Spleen (tissue), 11 donors: ENCODE data around the gene FOXK1. TPM values are rescaled to one million over a fixed set of nuclear protein-coding genes. Genes with fewer than 3 reads are reported as not detected.

Experiments used
- DNase-seq: peaks from one replicate; pipeline ENCODE4 v3.0.0-alpha.2; 2020
- H3K27ac ChIP-seq, 8 donors: fragments of 200-600 bp; sonication (generic) in 7 of 8; 1 replicate in 4 of 8; 2 replicates in 4 of 8; pipeline versions ENCODE4 v1.5.0 to v1.8.0; 2016 to 2021; ENCODE audit warnings: inconsistent platforms in 4 of 8, mild to moderate bottlenecking in 4 of 8, moderate library complexity in 1 of 8
- H3K27me3 ChIP-seq, 7 donors: fragments of 200-600 bp; sonication (generic) in 6 of 7; replicated peaks in 1 of 7; 1 replicate in 4 of 7; 2 replicates in 3 of 7; pipeline versions ENCODE4 v1.5.0 to v1.8.0; 2016 to 2021; ENCODE audit warnings: inconsistent platforms in 3 of 7, mild to moderate bottlenecking in 1 of 7
- H3K36me3 ChIP-seq, 6 donors: fragments of 200-600 bp; sonication (generic) in 5 of 6; 1 replicate in 4 of 6; 2 replicates in 2 of 6; pipeline versions ENCODE4 v1.5.0 to v1.8.0; 2016 to 2021; ENCODE audit warnings: inconsistent platforms in 2 of 6
- H3K4me1 ChIP-seq, 6 donors: fragments of 200-600 bp; sonication (generic) in 5 of 6; 1 replicate in 3 of 6; 2 replicates in 3 of 6; pipeline versions ENCODE4 v1.5.0 to v1.8.0; 2016 to 2021; ENCODE audit warnings: inconsistent platforms in 3 of 6
- H3K4me3 ChIP-seq, 8 donors: fragments of 200-600 bp; sonication (generic) in 7 of 8; 1 replicate in 4 of 8; 2 replicates in 4 of 8; pipeline versions ENCODE4 v1.5.0 to v1.8.0; 2016 to 2021; ENCODE audit warnings: inconsistent platforms in 4 of 8, mild to moderate bottlenecking in 4 of 8, moderate library complexity in 2 of 8
- H3K9me3 ChIP-seq, 8 donors: fragments of 200-600 bp; sonication (generic) in 7 of 8; 1 replicate in 4 of 8; 2 replicates in 4 of 8; pipeline versions ENCODE4 v1.5.0 to v1.8.0; 2016 to 2021; ENCODE audit warnings: inconsistent platforms in 4 of 8
- POLR2A ChIP-seq, 3 donors: fragments of 450-650 bp; IDR thresholded peaks; one replicate each; pipeline ENCODE4 v1.5.1; 2017; ENCODE audit warnings: antibody characterized with exemption in 3 of 3, mild to moderate bottlenecking in 1 of 3
- POLR2AphosphoS5 ChIP-seq, 3 donors: sonication (generic); formaldehyde crosslinking; IDR thresholded peaks; one replicate each; pipeline ENCODE4 v1.5.1; 2017; ENCODE audit warnings: antibody characterized with exemption in 3 of 3
- WGBS, 5 donors: extraction: QIAGEN DNeasy Blood & Tissue Kit in 3 of 5; methylation state at CpG; one replicate each; pipeline versions ENCODE4 v1.1.5 to v1.1.7; 2013 to 2018; 5-methylcytosine and 5-hydroxymethylcytosine counted together
- intact Hi-C: fragments of 100-400 bp; cut with DNase I; formaldehyde crosslinking; loops from one replicate; pipeline ENCODE4 v1.15.0; 2023; ENCODE audit warnings: low total_unique reads
- polyA plus RNA-seq, 3 donors: library from polyadenylated mRNA; stranded (reverse); fragments of 200-250 nt; gene quantifications; one replicate each; pipeline ENCODE4 v1.2.1, GENCODE V29; 2013
- total RNA-seq, 7 donors: library from RNA; depleted of rRNA in 3 of 7; stranded (reverse); fragments of >200 nt in 3 of 7; fragmentation: NEBNext Ultra II Directional in 4 of 7; extraction: Animal tissue kit (Norgen Biotek cat#: 25700) in 4 of 7; gene quantifications; one replicate each; pipeline versions ENCODE4 v1.1.0 to v1.2.1, GENCODE V29; 2016 to 2021
- TF ChIP-seq, protein P1 (sequence below), 11 experiments: fragments of 200-600 bp in 7 of 11; fragments of 450-650 bp in 4 of 11; sonication (generic) in 4 of 11; IDR thresholded peaks in 8 of 11; conservative IDR thresholded peaks in 3 of 11; 1 replicate in 7 of 11; 2 replicates in 4 of 11; pipeline versions ENCODE4 v1.4.0 to v1.8.0; 2016 to 2021; ENCODE audit warnings: antibody characterized with exemption in 11 of 11, inconsistent platforms in 4 of 11, mild to moderate bottlenecking in 1 of 11
- donor health status: healthy with polysubstance abuse.
- donor health status: DM: no; HTN: no; CAD: no; lungs with moderate emphysema.
- donor health status: DM: no; HTN: no; CAD: no.
- donor health status: Bipolar disorder and iron deficiency.
- donor health status: healthy.
- donor health status: DM: no; HTN: no; CAD: no.
- donor health status: DM: yes; HTN: yes; CAD: no.

FOXK1 gene
- total and polyA plus RNA-seq, 10 donors: 2.6 to 46.0 (median 34.8) TPM

GRCh38 chr7:4713183-4713784 lies 31.2 kb downstream of the FOXK1 start:
- no peak for DNase-seq
- intact Hi-C loops: no loop called here
- peaks cover 15 to 97% (median 57%) of the 10 kb centered on the region in 6 donors for H3K4me1 ChIP-seq

GRCh38 chr7:4714161-4714700 lies 32.1 kb downstream of the FOXK1 start:
- DNase-seq: no peak
- intact Hi-C loops: no loop called here
- no peaks in the 10 kb centered on the region for H3K27me3 ChIP-seq
- WGBS, 5 donors: 87 to 98% (median 92%) methylated on average over 15 of the region's 15 CpGs
- TF ChIP-seq, protein P1, sequence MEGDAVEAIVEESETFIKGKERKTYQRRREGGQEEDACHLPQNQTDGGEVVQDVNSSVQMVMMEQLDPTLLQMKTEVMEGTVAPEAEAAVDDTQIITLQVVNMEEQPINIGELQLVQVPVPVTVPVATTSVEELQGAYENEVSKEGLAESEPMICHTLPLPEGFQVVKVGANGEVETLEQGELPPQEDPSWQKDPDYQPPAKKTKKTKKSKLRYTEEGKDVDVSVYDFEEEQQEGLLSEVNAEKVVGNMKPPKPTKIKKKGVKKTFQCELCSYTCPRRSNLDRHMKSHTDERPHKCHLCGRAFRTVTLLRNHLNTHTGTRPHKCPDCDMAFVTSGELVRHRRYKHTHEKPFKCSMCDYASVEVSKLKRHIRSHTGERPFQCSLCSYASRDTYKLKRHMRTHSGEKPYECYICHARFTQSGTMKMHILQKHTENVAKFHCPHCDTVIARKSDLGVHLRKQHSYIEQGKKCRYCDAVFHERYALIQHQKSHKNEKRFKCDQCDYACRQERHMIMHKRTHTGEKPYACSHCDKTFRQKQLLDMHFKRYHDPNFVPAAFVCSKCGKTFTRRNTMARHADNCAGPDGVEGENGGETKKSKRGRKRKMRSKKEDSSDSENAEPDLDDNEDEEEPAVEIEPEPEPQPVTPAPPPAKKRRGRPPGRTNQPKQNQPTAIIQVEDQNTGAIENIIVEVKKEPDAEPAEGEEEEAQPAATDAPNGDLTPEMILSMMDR (IDR thresholded peaks at IDR 0.05 in 8 of 11, conservative IDR thresholded peaks at IDR 0.05 in 3 of 11): no peak
- TF ChIP-seq POLR2AphosphoS5 (IDR thresholded peaks at IDR 0.05) (no peak), POLR2A (IDR thresholded peaks at IDR 0.05) (no peak)
- peak overlapping the region in 1 of 8 donors; percentile 80 for H3K27ac ChIP-seq
- H3K4me3 ChIP-seq: no peak overlapping the region
- H3K4me1 ChIP-seq: peaks cover 15 to 93% (median 55%) of the 10 kb centered on the region in 6 donors
- peaks cover 0 to 40% (median 4%) of the 10 kb centered on the region in 6 donors for H3K36me3 ChIP-seq
- H3K9me3 ChIP-seq: no peaks in the 10 kb centered on the region

More at GRCh38 chr7:4713183-4713784, 31.2 kb downstream of the FOXK1 start:
- H3K27ac ChIP-seq: peak overlapping the region in 4 of 8 donors; percentile 26 to 71 (median 65)
- H3K27me3 ChIP-seq: no peaks in the 10 kb centered on the region
- H3K36me3 ChIP-seq: peaks cover 0 to 34% (median 2%) of the 10 kb centered on the region in 6 donors
- TF ChIP-seq, protein P1 (IDR thresholded peaks at IDR 0.05 in 8 of 11, conservative IDR thresholded peaks at IDR 0.05 in 3 of 11): no peak
- peak in 1 of 3 donors; percentile 23 for TF ChIP-seq POLR2AphosphoS5 (IDR thresholded peaks at IDR 0.05)
- H3K9me3 ChIP-seq: no peaks in the 10 kb centered on the region
- H3K4me3 ChIP-seq: peak overlapping the region in 1 of 8 donors; percentile 47
- 47 to 76% (median 66%) methylated on average over 27 of the region's 27 CpGs for WGBS, 5 donors

GRCh38 chr7:4714767-4715409 lies 32.8 kb downstream of the FOXK1 start:
- Histone ChIP-seq H3K4me1 (peaks cover 15 to 92% (median 56%) of the 10 kb centered on the region in 6 donors), H3K27me3 (no peaks in the 10 kb centered on the region), H3K27ac (peak overlapping the region in 7 of 8 donors; percentile 22 to 84 (median 72)), H3K4me3 (peak overlapping the region in 1 of 8 donors; percentile 27), H3K36me3 (peaks cover 0 to 39% (median 4%) of the 10 kb centered on the region in 6 donors), H3K9me3 (no peaks in the 10 kb centered on the region)
- DNase-seq: no peak
- WGBS, 5 donors: 56 to 86% (median 73%) methylated on average over 26 of the region's 26 CpGs
- TF ChIP-seq POLR2AphosphoS5 (IDR thresholded peaks at IDR 0.05) (no peak), POLR2A (IDR thresholded peaks at IDR 0.05) (no peak)
- TF ChIP-seq, protein P1 (IDR thresholded peaks at IDR 0.05 in 8 of 11, conservative IDR thresholded peaks at IDR 0.05 in 3 of 11): no peak
- intact Hi-C loops: no loop called here

GRCh38 chr7:4715410-4715776 lies 33.3 kb downstream of the FOXK1 start:
- peak overlapping the region in 1 of 8 donors; percentile 27 for H3K4me3 ChIP-seq
- TF ChIP-seq, protein P1 (IDR thresholded peaks at IDR 0.05 in 8 of 11, conservative IDR thresholded peaks at IDR 0.05 in 3 of 11): no peak
- TF ChIP-seq POLR2AphosphoS5 (IDR thresholded peaks at IDR 0.05): peak in 2 of 3 donors; percentile 28 to 68
- DNase-seq: peak; percentile 85
- H3K27ac ChIP-seq: peak overlapping the region in 7 of 8 donors; percentile 22 to 84 (median 72)
- H3K9me3 ChIP-seq: no peaks in the 10 kb centered on the region
- H3K4me1 ChIP-seq: peaks cover 15 to 94% (median 59%) of the 10 kb centered on the region in 6 donors
- H3K36me3 ChIP-seq: peaks cover 0 to 39% (median 4%) of the 10 kb centered on the region in 6 donors
- intact Hi-C loops: no loop called here
- no peaks in the 10 kb centered on the region for H3K27me3 ChIP-seq
- 41 to 63% (median 51%) methylated on average over 10 to 13 of the region's 13 CpGs for WGBS, 5 donors
